CD4-positive, alpha-beta T cell treated with Interleukin-4 for 1 hour (primary cell): ENCODE results near the gene EXOC4.
"Not testable (repeated sequence)": the region's sequence is repeated elsewhere in the genome, so short reads cannot be mapped to it uniquely, and the experiment has no call there.

ENCODE experiments used
- DNase-seq, 2 donors: peaks; one replicate each; pipeline ENCODE4 v3.0.0-alpha.2; 2020 to 2022

EXOC4 gene

DNA sequence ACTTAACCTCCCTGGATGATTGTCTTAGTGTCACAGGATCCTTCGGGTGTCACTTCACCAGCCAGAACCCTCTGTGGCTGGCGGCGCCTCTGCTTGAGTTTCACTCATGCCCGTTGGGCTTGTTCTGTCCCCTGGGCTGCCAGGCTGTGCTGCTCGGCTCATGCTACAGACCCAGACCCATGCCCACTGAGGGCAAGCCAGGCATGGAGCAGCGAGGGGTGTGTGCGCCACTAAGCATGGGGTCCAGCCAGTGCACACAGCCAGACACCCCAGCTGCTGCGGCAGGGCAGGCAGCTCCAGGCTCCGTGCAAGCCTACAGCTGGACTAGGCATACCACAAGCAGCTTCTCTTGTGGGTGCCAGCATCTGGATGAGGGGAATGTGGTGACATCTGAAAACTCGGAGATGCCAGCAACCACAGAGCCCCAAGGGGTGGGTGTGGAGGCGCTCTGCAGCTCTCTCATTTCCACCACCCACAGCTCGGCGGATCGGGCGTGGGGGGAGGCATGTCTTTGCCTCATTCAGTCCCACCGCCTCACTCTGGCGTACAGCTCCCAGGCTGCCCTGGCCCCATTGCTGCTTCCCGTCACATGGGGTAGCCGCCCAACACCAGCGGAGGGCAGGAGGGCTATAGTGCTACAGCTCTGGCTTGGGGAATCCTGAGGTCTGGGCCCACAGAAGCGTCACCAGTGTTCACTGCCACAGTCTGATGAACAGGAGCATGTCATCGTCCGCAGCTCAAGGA, 604.7 kb downstream of the EXOC4 start:
- DNase-seq = no peak

DNA sequence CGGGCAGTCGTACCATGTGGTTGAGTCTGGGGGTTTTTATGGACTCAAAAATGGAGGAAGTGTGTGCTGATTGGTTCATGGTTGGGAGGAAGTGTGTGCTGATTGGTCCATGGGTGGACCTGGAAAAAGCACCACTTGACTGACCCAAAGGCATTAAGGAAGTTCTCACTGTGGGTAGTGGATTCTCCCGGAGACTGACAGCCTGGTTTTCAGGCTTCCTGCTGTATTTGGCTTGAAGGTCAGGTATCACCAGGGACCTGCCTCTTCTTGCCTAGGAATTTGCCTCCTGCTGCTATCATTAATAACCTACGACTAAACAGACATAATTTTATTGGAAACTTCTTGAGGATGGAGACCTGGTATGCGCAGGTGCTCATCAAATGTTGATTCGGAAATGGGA, 605.4 kb downstream of the EXOC4 start:
- DNase-seq = no peak

DNA sequence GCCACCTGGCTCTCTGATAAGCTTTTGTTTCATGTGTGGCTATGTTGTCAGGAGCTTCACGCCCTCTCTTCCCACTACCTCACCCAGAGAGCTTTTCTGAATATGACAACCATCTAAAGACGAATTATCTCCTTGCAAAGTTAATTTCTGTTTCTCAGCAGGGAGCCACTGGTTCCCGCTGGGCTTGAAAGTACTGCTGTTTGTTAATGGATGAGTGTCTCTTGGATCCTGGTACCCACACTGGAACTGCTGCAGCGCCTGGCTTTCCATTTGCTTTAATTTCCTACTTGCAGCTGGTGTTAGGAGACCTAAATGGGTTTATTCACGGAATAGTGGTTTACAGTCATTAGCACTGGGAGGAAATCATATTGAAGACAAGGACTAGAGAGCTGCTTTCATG, 606.4 kb downstream of the EXOC4 start:
- no peak for DNase-seq

DNA sequence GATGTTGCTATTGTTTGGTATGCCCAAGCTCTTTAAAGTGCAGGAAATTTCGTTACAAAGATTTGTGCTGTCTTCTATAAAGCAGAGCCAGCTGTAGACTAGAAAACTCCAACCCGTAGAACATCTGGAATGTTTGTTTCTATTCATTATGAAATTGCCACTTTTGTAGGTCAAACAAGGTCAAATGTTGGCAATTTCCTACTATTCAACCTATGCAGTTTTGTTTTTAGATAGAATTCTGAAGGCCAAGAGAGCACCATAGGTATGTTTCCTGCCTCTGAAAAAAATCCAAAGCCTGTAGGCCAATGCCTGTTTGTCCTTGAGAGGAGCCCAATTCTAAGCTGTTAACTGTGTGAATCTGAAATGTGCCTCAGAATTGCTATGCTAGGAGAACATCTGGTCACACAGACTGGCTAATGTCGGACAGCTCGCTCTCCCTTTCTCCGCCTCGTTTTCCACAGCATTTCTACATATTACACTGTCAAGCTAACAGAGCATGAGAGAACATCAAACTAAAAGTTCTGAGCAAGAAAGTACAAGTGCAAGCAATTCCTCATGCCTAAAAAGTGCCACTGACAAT, 607.1 kb downstream of the EXOC4 start:
- no peak for DNase-seq

DNA sequence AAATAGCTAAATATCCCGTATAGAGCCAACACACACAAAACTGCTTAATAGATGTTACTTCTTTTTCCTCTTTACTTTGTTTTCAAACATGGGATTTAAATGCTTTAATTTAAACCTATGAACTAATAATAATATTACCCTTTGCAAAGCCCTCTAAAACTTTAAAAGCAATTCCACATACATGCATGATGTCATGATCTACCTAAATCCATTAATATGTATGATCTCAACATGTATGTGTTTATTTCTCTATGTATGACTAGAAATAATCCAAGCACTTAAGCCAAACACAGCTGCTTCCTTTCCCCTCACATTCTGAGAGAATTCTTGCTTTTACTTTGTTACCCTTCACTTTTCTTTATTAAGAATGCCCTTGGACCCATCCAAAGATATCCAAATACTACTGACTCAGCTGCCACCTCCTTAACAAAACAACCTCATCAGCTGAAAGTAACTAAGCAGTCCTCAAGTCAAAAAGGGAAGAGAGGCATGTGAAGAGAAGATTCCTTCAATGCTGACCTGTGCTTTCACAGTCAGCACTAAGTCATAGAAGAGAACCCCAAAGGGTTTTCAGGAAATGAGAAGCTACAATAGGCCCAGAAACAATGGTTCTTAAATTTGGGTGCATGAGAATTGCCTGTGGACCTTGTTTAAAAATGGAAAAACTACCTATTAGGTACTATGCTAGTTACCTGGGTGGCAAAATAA, 607.9 kb downstream of the EXOC4 start:
- no peak for DNase-seq

DNA sequence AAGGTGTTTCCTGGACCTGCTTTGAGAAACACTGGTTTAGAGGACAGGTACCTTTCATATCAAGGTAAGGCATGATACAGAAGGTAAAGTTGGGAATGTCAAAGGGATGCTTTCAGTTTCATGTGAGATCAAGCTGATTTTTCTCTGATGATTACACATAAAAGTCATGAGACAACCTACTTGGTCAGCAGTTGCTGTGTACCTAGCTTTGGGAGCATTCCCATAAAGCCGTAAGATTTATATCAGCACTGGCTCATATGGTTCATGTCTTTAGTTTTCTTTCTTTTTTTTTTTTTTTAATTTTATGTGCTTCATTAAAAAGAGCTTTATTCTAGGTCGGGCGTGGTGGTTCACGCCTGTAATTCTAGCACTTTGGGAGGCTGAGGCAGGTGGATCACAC, 609.0 kb downstream of the EXOC4 start:
- DNase-seq = no peak

DNA sequence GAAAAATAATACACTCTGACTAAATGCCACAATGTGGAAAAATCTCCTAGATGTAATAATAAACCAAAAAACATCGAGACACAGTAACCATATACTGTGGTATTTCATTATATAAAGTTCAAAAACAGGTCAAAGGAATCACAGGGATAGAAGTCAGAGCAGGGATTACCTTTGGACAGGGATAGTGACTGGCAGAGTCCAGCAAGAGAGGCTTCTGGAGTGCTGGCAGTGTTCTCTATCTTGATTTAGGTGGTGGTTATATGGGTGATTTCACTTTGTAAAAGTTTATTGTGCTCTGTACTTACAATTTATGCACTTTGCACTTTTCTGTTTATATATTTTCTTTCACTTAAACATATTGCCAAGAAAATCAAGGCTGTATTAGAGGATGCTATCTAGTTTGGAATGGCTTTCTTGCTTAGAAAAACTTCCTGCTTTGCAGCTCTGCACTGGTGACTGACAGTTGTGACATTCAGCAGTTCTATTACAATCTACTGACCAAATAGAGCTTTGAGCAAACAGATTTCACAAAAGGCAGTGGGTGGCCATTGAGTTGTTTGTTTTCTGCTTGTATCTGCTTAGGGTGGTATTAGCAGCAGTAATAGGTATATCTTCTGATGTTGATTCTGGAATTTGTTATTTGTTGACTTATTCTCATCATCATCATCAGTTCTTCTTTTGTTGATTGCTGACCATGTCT, 610.6 kb downstream of the EXOC4 start:
- DNase-seq = no peak

DNA sequence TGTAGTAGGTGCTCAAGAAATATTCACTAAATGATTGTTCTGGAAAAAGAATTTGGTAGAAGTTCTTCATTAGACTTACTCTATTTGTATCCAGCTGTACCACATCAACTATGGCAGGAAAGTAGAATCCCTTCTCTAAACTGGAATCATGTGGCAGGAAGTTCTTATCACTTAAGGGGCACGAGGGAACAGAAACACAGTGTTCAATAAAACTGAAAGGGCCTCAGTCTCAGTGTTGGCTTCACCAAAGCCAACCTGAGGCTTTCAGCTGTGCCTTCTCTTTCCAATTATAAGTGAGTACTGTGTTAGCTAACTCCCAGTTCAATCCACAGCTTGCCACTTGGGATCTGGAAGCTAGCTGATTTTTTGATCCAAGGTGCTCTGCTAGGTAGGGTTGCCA, 616.7 kb downstream of the EXOC4 start:
- no peak for DNase-seq

DNA sequence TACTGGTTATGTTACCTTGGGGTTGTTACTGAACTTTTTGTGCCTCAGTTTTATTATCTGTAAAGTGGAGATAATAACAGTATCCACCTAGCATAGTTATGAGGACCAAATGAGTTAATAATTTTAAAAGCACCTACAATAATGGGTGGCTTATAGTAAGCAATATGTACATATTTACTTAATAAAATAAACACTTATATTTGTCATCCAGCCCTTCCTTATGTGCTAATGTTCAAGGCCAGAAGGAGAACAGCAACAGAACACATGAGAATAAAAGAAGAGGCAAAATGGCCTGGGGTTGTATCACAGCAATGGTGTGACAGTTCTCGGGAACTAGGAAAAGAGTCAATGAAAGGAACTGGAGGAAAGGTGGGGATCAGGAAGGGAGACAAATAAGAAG, 618.9 kb downstream of the EXOC4 start:
- DNase-seq = no peak

DNA sequence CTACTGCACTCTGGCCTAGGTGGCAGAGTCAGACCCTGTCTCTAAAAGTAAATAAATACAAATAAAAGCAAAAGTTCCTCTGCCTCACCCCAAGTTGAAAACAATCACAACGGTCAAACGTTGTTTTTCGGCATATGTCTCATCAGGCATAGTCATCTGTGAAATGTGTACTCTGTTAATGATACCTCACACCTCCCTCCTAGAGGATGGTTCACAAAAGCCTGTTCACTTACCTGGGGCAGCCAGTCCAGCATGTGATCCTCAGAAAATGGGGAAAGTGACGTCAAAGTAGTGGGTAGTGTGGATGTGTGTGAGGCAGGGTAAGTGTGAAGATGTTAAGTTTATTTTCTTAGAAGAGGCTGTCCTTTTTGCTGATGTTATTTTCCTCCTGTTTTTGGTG, 620.3 kb downstream of the EXOC4 start:
- DNase-seq = no peak

DNA sequence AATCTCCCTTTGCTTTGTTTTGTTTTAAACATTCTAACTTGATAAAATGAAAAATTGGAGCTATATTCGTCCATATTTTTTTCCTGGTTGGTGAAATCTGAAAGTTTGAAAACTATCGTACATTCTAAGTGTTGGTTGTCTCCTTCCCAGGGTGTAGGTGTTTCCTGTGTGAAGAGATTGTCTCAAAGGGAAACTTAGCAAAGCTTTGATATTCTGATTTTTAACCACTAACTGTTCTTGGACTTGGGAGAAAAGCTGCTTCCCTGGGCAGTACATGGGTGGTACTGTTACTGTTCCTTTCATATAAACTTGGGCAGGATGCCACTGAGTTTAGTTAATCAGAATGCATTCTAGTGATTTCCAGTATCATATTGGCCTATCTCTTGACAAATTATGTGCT, 620.8 kb downstream of the EXOC4 start:
- DNase-seq = no peak

DNA sequence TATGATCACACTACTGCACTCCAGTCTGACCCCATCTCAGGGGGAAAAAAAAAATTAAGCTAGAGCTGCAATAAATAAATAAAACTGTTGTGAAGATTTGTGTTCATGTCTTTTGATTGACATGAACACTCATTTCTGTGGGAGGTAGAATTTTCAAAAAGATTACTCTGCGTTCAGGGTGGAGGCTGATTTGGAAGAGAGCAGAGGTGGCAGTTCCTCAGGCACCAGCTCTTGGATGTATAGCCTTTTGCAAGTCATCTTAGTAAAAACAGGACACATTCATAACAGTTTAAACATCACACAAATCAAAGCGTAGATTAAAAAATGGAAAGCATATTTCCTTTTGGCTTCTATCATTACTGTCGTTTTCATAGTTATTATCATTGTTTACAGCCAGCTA, 630.7 kb downstream of the EXOC4 start:
- DNase-seq = no peak

DNA sequence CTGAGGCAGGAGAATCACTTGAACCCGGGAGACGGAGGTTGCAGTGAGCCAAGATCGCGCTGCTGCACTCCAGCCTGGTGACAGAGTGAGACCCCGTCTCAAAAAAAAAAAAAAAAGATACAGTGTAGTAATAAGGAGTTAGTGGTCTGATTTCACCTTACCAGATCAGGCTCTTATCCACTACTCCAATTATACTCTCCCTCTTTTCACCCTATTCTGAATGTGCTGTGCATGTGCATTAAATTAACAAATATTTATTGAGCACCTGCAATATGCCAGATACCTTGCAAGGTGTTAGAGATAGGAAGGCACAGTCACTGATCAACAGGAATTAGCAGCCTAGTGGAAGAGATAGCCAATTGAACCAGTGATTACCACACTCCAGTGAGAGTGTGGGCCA, 632.3 kb downstream of the EXOC4 start:
- DNase-seq = no peak

DNA sequence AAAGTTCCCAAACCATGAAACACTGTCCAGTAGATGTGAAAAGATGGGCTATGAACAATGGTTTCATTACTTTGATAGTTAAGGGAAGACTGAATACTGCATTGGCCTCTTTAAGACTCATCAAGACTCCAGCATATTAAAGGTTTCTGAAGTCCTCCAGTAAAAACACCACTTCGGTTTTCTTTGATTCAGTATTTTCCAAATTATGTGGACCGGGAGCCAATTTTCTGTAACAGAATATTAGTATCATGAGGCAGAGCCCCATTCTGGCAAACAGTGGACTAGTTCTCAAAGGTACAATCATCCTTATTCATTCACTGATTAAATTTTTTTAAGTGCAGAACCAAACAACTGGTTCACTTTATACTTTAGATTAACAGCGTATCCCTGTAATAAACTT, 633.2 kb downstream of the EXOC4 start:
- no peak for DNase-seq

DNA sequence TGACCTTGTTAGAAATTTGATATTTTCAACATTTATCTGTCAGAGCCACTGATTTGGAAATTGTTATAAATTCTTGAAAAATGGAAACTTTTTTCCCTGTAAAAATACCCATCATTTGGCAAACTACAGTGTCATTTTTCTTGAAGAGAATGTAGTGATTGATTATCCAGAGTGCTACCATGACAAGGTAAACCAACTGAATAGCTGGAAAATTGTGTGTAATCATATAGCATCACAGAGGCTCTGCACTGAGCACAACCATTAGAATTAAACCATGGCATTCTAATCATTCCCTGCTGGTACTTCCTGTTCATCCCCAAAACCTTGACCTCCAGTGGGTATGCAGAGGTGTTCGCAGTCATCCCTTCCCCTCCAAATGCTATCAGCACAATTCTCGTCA, 633.9 kb downstream of the EXOC4 start:
- DNase-seq = no peak

DNA sequence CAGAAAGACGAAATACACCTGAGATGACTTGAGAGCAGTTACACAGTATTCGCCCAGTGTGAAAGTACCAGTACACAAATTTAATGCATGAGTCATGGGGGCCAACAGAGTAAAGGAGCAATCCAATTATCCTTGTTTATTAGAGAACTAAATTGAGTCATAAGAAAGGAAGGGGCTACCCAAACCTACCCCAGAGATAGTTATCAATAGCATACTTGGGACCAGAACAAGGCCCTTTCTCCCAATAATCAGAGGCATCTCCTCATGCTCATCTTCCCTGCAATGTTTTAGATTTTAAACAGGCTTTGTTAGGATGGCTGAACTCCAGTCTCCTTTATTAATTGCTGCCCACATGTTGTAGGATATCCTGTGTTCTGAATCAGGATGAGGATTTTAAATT, 634.6 kb downstream of the EXOC4 start:
- DNase-seq = no peak

DNA sequence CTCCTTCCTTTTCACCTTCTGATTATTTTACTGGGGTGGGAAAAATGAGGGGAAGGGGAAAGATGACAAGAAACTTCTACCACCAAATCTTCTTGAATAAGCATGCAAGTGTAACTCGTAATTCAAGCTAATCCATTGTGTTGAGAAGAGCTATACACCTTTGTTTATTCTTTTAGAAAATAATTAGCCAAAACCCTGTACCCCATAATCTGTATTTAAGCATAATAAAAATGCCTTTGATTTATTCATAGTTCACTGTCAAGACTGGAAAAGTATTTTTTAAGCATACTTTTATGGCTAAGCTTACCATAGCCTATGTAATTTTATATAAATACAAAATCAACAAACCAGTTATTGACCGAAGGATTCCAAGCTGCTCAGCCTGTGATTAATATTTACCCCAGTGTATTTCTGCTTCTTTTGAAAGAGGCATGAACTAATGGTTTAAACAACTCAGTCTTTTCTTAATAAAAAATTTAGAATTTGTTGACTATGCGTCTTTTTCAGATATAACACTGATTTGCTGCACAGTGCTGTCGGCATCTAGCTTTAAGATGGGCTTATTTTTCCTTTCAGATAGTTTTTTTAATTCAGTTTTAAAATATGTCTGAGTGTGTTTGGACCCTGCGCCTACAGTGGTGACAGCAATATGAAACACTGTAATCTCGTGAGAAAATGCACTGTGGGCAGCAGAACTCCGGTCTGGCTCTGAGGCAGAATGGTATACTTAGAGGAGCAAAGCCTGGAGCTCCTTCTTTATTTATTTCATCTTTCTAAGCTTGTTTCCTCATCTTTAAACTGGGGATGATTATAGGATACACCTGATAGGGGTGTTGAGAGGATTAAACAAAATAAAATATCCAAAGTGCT, 635.4 kb downstream of the EXOC4 start:
- no peak for DNase-seq

DNA sequence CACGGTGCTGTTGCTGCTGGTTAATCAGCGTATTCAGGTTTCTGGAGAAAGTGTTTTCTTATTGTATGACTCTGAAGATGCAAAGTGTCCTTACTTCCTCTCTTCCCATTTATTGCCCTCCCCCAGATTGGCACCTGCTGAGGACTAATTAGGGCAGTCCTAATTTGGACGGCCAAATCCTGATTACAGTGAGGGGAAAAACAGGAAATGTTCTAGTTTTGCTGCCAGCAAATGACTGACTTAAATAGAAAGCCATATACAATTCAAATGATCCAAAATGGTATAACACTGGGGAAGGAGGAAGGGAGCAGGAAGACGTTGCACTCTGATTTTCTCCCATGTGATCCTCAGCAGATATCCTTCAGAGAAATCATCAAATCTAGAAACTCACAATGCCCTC, 651.9 kb downstream of the EXOC4 start:
- no peak for DNase-seq

DNA sequence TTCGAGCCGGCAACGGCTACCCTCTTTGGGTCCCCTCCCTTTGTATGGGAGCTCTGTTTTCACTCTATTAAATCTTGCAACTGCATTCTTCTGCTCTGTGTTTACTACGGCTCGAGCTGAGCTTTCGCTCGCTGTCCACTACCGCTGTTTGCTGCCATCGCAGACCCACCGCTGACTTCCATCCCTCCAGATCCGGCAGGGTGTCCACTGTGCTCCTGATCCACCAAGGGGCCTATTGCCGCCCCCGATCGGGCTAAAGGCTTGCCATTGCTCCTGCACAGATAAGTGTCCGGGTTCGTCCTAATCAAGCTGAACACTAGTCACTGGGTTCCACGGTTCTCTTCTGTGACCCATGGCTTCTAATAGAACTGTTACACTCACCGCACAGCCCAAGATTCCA, 653.7 kb downstream of the EXOC4 start:
- not testable (repeated sequence) for DNase-seq

DNA sequence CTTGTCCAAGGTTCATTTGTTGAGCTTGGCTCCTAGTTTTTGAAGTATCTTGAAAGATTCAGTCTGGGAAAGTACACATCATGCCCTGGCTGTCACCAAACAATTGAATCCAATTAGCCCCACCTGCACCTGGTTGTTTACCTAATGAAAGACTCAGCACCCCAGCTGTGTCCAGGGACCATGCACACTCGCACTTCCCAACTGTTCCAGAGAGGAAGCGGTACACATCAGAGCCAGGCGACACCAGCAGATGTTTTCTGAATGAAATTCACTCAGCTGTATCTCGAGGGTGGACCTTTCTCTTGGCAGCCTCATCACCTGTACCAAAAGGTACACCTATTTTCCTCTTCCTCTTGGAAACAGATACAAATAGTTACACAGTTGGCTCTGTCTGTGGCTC, 657.9 kb downstream of the EXOC4 start:
- DNase-seq = no peak

DNA sequence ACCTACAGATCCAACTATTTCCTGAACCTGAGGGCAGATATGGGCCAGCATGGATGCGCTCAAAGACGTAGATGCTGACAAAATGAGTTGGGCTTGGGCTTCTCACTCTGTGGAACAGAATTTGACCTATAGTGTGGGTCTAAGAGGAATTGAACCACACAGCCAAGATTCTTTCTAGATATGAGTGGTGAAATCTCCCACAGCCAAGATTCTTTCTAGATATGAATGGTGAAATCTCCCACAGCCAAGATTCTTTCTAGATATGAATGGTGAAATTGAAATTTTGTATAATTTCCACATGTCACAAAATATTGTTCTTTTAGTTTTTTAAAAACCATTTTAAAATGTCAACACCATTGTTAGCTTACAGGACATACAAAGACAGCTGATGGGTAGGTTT, 658.8 kb downstream of the EXOC4 start:
- no peak for DNase-seq

DNA sequence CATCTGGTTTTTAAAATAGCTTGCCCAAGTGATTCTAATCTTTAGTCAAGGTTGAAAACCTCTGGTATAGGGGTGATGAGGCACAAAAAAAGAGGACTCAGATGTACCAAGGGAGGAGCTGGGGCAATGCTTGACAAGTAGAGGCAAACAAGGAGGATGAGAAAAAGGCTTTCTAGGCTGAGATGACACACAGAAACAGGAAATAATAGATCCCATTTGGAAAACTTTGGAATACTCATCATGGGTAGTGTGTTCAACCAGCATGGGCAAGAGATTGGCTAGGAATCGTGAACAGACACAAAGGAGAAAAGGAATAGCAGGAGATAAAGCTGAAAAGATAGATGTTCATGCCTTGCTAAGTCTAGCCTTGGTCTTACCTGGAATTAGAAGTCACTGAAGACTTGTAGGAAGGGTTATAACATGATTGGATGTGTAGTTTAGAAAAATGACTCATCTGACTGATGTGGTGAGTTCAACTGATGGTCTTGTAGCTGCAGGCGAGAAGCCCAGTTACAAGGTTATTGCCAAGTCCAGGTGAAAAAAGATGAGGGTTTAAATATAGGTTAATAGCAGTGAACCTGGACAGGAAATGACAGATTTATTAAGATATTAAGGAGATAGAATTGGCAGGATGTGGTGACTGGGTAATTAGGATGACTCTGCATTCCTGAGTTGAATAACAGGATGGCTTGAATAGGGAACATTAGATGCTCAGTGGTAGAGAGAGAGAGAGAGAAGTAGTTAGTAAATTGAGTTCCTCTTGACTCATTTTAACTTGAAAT, 660.2 kb downstream of the EXOC4 start:
- DNase-seq = no peak
